HepG2 (cell line): Measurements from ENCODE around the gene ERCC2. TPM values are rescaled to one million over a fixed set of nuclear protein-coding genes. Genes with fewer than 3 reads are reported as not detected.

ENCODE experiments used
- AGO1 ChIP-seq: fragments of 200-400 bp; formaldehyde crosslinking; IDR thresholded peaks from 2 replicates; pipeline ENCODE4 v1.6.1; 2017; ENCODE audit warnings: mild to moderate bottlenecking, low read depth, low read length, moderate library complexity; ENCODE audit not compliant: poor library complexity, severe bottlenecking
- BORCS8-MEF2B ChIP-seq: sonication (generic); formaldehyde crosslinking; IDR thresholded peaks from 2 replicates; pipeline ENCODE4 v1.8.0; 2022; ENCODE audit warnings: mild to moderate bottlenecking, missing genetic modification reagents
- E2F5 ChIP-seq: sonication (generic); formaldehyde crosslinking; conservative IDR thresholded peaks from 2 replicates; pipeline ENCODE4 v1.4.0; 2020; ENCODE audit warnings: missing genetic modification reagents
- FOXA3 ChIP-seq: IDR thresholded peaks from 2 replicates; pipeline ENCODE4 v1.6.1; 2016; ENCODE audit warnings: missing genetic modification reagents, missing compliant biosample characterization
- NR2F2 ChIP-seq: IDR thresholded peaks from 2 replicates; pipeline ENCODE4 v1.6.1; 2012; ENCODE audit warnings: low read depth, inconsistent platforms, borderline replicate concordance
- SIN3B ChIP-seq: fragments of 150-350 bp; IDR thresholded peaks from 2 replicates; pipeline ENCODE4 v1.6.1; 2014; ENCODE audit warnings: low read length
- ZMYM2 ChIP-seq: sonication (generic); formaldehyde crosslinking; IDR thresholded peaks from 2 replicates; pipeline ENCODE4 v1.8.0; 2022; ENCODE audit warnings: mild to moderate bottlenecking, missing genetic modification reagents
- ZNF282 ChIP-seq: fragments of 450-650 bp; IDR thresholded peaks from 2 replicates; pipeline ENCODE4 v1.6.1; 2018; ENCODE audit not compliant: partially characterized antibody
- ZNF337 ChIP-seq: sonication (generic); formaldehyde crosslinking; IDR thresholded peaks from 2 replicates; pipeline ENCODE4 v1.5.1; 2020; ENCODE audit warnings: missing genetic modification reagents, low read depth, mild to moderate bottlenecking, borderline replicate concordance
- ZNF414 ChIP-seq: sonication (generic); formaldehyde crosslinking; IDR thresholded peaks from 2 replicates; pipeline ENCODE4 v1.5.0; 2020; ENCODE audit warnings: missing genetic modification reagents
- ZNF577 ChIP-seq: sonication (generic); formaldehyde crosslinking; IDR thresholded peaks from 2 replicates; pipeline ENCODE4 v1.4.0; 2020; ENCODE audit warnings: mild to moderate bottlenecking, low read depth, missing genetic modification reagents, borderline replicate concordance
- ZNF660 ChIP-seq: sonication (generic); formaldehyde crosslinking; IDR thresholded peaks from 2 replicates; pipeline ENCODE4 v1.5.1; 2020; ENCODE audit warnings: mild to moderate bottlenecking, low read depth, missing genetic modification reagents, borderline replicate concordance
- ZNF670 ChIP-seq: sonication (generic); formaldehyde crosslinking; IDR thresholded peaks from 2 replicates; pipeline ENCODE4 v1.8.0; 2022; ENCODE audit warnings: mild to moderate bottlenecking, missing genetic modification reagents, borderline replicate concordance
- polyA plus RNA-seq, 8 experiments: library from polyadenylated mRNA; depleted of rRNA in 3 of 8; stranded (reverse) in 7 of 8; unstranded in 1 of 8; fragments of >200 nt; fragmentation: Illumina TruSeq in 4 of 8; extraction: Trizol in 4 of 8; gene quantifications; 2 replicates each; pipeline versions ENCODE4 v1.2.1 to v1.2.3, GENCODE V29; 2011 to 2016; ENCODE audit warnings: low read depth in 4 of 8, missing spikeins in 1 of 8, mixed read lengths in 1 of 8; ENCODE audit not compliant: insufficient read depth in 1 of 8
- total RNA-seq, 5 experiments: library from RNA; depleted of rRNA; stranded (reverse); fragments of >200 nt; fragmentation: Illumina TruSeq; extraction: Trizol; gene quantifications; 2 replicates each; pipeline ENCODE4 v1.2.3, GENCODE V29; 2016; ENCODE audit warnings: low read depth in 1 of 5
- TF ChIP-seq, protein P1 (sequence below): sonication (generic); formaldehyde crosslinking; IDR thresholded peaks from 2 replicates; pipeline ENCODE4 v1.5.0; 2020; ENCODE audit warnings: missing genetic modification reagents, mild to moderate bottlenecking, borderline replicate concordance
- TF ChIP-seq, protein P2 (sequence below): sonication (generic); formaldehyde crosslinking; IDR thresholded peaks from 2 replicates; pipeline ENCODE4 v1.4.0; 2020; ENCODE audit warnings: mild to moderate bottlenecking, missing genetic modification reagents

Gene ERCC2
- total and polyA plus RNA-seq, 2 of the 13 experiments (the other 11 are each of a cell fraction or from before 2014, with no cell fraction given): 25.4 to 49.2 TPM

- TF ChIP-seq, protein P1, sequence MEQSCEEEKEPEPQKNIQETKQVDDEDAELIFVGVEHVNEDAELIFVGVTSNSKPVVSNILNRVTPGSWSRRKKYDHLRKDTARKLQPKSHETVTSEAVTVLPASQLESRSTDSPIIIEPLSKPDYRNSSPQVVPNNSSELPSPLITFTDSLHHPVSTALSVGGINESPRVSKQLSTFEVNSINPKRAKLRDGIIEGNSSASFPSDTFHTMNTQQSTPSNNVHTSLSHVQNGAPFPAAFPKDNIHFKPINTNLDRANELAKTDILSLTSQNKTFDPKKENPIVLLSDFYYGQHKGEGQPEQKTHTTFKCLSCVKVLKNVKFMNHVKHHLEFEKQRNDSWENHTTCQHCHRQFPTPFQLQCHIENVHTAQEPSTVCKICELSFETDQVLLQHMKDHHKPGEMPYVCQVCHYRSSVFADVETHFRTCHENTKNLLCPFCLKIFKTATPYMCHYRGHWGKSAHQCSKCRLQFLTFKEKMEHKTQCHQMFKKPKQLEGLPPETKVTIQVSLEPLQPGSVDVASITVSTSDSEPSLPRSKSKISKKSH (CRISPR knock-in tag): 0 out of 2 replicates have a peak, but pooled peaks have one; percentile 1
- TF ChIP-seq NR2F2 (0 out of 2 replicates have a peak, but pooled peaks have one; percentile 53), ZNF282 (no peak), ZNF577 (0 out of 2 replicates have a peak, but pooled peaks have one; percentile 64), FOXA3 (no peak), AGO1 (no peak), BORCS8-MEF2B (CRISPR knock-in tag) (peak; percentile 46), ZMYM2 (CRISPR knock-in tag) (no peak), E2F5 (CRISPR knock-in tag) (no peak), ZNF660 (CRISPR knock-in tag) (no peak), ZNF337 (CRISPR knock-in tag) (no peak), SIN3B (no peak), ZNF414 (CRISPR knock-in tag) (no peak), ZNF670 (CRISPR knock-in tag) (peak; percentile 55; the same call in 1 of the 2 replicates)
- TF ChIP-seq, protein P2, sequence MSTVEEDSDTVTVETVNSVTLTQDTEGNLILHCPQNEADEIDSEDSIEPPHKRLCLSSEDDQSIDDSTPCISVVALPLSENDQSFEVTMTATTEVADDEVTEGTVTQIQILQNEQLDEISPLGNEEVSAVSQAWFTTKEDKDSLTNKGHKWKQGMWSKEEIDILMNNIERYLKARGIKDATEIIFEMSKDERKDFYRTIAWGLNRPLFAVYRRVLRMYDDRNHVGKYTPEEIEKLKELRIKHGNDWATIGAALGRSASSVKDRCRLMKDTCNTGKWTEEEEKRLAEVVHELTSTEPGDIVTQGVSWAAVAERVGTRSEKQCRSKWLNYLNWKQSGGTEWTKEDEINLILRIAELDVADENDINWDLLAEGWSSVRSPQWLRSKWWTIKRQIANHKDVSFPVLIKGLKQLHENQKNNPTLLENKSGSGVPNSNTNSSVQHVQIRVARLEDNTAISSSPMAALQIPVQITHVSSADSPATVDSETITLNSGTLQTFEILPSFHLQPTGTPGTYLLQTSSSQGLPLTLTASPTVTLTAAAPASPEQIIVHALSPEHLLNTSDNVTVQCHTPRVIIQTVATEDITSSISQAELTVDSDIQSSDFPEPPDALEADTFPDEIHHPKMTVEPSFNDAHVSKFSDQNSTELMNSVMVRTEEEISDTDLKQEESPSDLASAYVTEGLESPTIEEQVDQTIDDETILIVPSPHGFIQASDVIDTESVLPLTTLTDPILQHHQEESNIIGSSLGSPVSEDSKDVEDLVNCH (CRISPR knock-in tag): 0 out of 2 replicates have a peak, but pooled peaks have one; percentile 76
Measured at GRCh38 chr19:45406226-45407090, 36.1 kb upstream of the ERCC2 start, which contains the start of gene POLR1G (continued).
